SH-SY5Y (cell line): ENCODE data around the gene GAS2L3.

Source experiments
- GATA2 ChIP-seq: IDR thresholded peaks from 2 replicates; pipeline ENCODE4 v1.6.1; 2011; ENCODE audit warnings: mild to moderate bottlenecking, low read depth, low read length
- GATA3 ChIP-seq: IDR thresholded peaks from 2 replicates; pipeline ENCODE4 v1.6.1; 2011; ENCODE audit warnings: low read depth, mild to moderate bottlenecking, low read length, moderate library complexity

- TF ChIP-seq GATA2 (no peak), GATA3 (no peak)
Measured at GRCh38 chr12:100529756-100530350, 43.6 kb upstream of the GAS2L3 start.
